Liver (tissue), 3 donors: ENCODE measurements around the gene HSPA12B.

Experiments
- CTCF ChIP-seq: fragments of 150-350 bp; IDR thresholded peaks from 2 replicates; pipeline ENCODE4 v1.5.1; 2017; ENCODE audit warnings: improper control_type of control experiment, low read depth, low read length; ENCODE audit not compliant: missing input control
- HNF4A ChIP-seq, 2 donors: conservative IDR thresholded peaks; 2 replicates each; pipeline ENCODE4 v1.6.1; 2016; ENCODE audit warnings: antibody characterized with exemption in 2 of 2, mild to moderate bottlenecking in 2 of 2
- RXRA ChIP-seq, 2 donors: IDR thresholded peaks; 2 replicates each; pipeline ENCODE4 v1.6.1; 2017 to 2018; ENCODE audit warnings: antibody characterized with exemption in 2 of 2, mild to moderate bottlenecking in 1 of 2
- donor health status: healthy.
- donor health status: healthy.

DNA sequence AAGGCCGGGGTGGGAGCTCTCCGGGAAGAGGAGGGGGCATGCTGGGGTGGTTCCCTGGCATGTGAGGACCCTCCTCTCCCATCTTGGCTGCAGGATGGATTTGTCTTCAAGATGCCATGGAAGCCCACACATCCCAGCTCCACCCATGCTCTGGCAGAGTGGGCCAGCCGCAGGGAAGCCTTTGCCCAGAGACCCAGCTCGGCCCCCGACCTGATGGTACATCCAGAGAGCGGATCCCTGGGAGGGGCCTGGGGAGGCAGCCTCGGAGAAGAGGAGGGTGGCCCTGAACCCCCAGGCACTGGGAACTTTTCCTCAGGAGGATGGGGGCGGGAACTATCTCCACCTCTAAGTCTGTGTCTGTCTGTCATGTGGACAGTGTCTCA lies 68.4 kb downstream of the HSPA12B start:
- no peak for TF ChIP-seq RXRA (IDR thresholded peaks at IDR 0.05)
- no peak for TF ChIP-seq HNF4A (conservative IDR thresholded peaks at IDR 0.05)
- TF ChIP-seq CTCF: no peak
